NCI-H146 treated with DMSO at 0.1 percent for 48 hours (cell line): Measurements from ENCODE around the gene ANKRD44.

Experiments
- DNase-seq: peaks from one replicate; lab custom pipeline; 2025; ENCODE audit not compliant: unreplicated experiment; lab: John Stamatoyannopoulos, UW

Gene ANKRD44

GRCh38 chr2:197208841-197209240, 101.7 kb downstream of the ANKRD44 start:
- no peak for DNase-seq

GRCh38 chr2:197208024-197208423, 102.6 kb downstream of the ANKRD44 start:
- no peak for DNase-seq

DNA sequence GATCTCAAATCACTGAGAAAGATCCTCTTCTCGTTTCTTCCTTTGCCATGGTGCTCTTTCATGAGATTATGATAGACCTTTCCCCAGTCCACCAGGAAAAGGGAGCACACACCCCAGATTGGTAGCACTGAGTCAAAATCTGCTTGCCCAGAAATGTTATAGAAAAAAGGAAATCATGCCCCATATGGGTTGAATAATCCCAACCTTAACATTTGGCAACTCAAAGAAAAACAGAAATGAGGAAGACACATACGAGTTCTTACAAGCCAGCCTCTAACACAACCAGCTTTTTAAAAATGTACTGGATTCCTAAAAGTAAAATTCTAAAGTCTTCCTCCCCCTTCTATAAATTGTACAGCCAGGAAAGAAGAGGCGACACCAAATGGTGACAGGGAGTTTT, 103.0 kb downstream of the ANKRD44 start:
- no peak for DNase-seq

- DNase-seq = no peak
These were observed 103.5 kb downstream of the ANKRD44 start for GRCh38 chr2:197207106-197207505.

- no peak for DNase-seq
These were observed 104.9 kb downstream of the ANKRD44 start for GRCh38 chr2:197205585-197206215.

DNA sequence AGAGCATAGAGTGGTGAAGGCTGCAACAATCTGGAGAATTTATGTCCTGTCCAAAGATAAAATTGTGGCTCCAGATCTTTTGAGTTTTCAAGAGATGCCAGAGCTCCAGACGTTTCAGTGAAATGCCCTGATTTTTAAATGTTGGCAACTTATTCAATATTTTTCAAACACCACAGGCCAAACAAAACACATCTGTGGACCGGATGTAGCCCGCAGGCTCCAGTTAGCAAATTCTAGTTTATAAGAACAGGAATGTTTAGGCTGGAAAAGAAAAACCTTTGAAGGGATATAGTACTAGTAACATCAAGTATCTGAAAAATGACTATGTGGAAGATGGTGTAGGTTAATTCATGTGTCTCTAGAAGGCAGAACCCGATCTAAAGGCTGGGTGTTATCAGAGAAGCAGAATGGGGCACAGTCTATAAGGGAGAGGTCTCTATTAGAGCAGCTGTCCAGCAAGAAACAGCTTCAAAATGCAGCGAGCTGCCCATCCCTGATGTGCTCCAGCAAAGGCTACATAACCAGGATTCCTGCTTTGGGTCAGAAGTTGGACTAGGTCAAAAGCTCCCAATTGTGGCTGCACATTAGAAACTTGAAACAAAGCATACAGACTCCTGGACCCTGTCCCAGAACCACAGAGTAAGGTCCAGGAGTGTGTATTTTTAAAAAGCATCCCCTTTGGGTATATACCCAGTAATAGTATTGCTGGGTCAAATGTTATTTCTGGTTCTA, 105.9 kb downstream of the ANKRD44 start:
- no peak for DNase-seq

GRCh38 chr2:197201874-197202273, 108.7 kb downstream of the ANKRD44 start:
- DNase-seq = no peak

DNA sequence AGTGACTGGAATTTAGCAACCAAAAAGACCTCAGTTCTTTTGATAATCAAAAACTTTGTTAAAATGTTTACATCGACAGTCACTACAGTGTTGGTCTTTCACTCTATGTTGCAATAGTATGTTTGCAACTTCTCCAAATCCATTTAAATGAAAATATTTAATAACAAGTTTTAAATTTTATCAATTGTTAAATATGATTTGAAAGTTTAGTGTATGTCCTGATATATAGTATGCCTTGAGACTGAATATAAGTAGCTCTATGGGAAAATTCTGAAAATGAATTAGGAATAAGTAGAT, 109.9 kb downstream of the ANKRD44 start:
- no peak for DNase-seq

- DNase-seq = no peak
These were observed 110.4 kb downstream of the ANKRD44 start for GRCh38 chr2:197200051-197200761.

GRCh38 chr2:197198890-197199289, 111.7 kb downstream of the ANKRD44 start:
- DNase-seq = no peak

- no peak for DNase-seq
These were observed 112.7 kb downstream of the ANKRD44 start for GRCh38 chr2:197197895-197198311.

DNA sequence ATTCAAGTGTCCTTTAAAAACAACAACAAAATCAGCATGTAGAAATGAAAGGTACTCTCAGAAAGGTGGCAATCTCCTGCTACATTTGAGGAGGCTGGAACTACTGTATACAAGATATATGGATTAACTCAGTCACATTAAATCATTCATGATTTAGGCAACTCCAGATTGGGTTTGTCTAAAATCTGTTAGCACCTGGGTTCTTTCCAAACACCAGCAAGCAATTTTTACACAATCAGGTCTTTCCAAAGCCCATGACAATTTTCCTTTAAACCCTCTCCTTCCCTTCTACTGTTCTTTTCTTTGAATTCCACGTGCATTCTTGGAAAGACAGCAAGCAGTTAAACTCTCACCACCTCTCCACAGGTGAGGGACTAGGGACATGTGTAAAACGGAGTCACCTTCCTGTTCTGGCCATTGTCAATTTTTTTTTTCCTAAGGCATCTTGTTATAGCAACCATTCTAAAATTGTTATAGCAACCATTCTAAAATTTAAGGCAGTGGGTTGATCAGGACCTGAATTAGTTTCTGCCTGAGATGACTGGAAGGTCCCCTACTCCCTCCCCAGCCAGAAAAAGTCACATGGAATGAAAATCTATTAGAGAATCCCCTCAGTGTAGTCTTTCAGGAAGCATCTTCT, 113.9 kb downstream of the ANKRD44 start:
- no peak for DNase-seq

GRCh38 chr2:197195518-197195917, 115.1 kb downstream of the ANKRD44 start:
- no peak for DNase-seq

- no peak for DNase-seq
These were observed 118.6 kb downstream of the ANKRD44 start for GRCh38 chr2:197191940-197192322.

DNA sequence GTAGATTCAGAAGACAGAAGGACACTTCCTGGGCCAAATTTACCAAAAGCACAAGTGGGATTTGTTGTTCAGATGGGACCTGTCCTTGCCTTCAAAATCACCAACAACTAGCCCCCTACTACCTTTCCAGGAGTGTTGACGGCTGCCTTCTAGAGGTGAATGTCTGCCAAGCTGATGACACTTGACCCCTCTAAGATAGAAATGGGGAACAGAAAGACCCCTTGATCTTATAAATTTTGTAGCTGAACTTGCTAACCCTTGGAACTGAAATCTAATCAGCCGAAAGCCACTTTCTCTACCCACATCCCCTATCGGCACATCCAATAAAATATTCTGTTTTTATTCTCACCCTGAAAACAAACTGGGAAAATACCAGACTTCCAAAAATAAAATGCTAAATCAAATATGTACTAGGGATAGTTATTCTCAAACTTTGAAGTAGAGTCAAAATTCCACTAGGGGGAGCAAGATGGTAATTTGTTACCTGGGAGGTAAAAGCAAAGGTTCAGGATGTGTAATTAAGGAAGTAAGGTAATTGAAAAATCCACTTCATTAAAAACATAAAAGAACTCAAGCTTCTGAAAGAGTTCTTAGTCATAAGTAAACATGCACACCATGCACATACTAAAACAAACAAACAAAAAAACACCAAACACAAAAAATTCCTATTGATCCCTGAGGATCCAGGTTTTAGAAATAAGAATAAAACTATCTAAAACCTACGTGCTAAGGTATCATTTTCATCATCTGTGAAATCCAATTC, 119.2 kb downstream of the ANKRD44 start:
- DNase-seq = peak; percentile 31

DNA sequence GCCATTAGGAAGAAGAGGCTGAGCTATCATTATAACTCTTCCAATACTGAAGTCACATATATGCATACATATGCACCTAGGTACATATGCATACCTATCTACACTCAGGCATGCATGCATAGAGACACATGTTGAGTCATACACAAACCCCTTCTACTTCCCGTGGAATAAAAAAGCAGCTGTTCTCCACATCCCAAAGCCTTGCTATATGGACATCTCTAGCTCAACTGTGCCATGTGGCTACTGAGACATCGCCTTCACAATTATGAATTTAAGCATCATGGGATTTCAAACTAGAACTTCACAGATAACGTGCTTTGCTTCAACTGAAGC, 120.5 kb downstream of the ANKRD44 start:
- no peak for DNase-seq

DNA sequence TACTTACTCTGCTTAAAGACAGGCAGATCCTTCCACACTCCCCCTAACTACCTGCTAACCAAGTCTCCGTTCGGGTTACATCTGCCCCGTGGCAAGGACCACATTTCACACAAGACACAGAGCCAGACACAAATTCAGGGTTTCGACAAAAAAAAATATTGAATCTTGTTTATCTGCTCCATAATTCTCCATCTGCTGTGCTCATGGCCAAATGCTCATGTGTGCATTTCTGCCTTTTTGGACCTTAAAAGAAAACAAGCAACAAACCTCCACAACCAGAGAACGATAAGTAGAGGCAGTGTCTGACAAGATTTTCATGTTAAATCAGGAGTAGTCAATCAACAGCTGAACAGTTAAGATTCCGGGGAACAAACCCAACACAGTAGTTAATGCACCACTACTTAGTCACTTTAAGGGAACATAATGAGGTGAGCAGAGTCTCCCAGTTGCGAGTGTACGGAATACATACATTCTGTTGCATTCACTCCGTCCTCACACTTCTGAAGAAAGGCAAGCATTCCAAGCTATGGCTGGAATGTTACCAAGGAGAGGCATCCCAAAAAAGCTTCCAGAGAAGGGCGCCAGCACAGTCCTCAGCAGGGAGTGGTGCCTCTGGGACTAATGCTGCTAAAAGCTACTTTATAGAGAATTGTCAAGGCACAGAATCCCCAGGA, 121.0 kb downstream of the ANKRD44 start:
- DNase-seq = no peak

DNA sequence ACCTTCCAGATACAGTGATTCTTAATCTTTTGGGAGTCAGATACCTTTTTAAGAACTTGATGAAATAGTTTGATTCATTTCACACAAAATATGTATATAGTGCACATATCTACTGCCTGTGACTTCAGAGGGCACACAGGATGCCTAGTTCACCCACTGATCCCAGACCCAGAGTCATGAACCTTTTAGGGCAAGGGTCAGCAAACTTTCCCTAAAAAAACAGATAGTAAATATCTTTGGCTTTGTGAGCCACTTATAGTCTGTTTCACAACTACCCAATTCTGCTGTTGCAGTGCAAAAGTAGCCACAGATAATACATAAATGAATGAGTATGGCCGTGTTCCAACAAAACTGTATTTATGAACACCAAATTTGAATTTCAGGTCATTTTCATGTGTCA, 124.9 kb downstream of the ANKRD44 start:
- no peak for DNase-seq

GRCh38 chr2:197184959-197185586, 125.5 kb downstream of the ANKRD44 start:
- DNase-seq = no peak

- no peak for DNase-seq
These were observed 127.2 kb downstream of the ANKRD44 start for GRCh38 chr2:197183355-197183754.
